PC-3 (cell line): ENCODE results near the gene HSPB1. TPM values are rescaled to one million over a fixed set of nuclear protein-coding genes. Genes with fewer than 3 reads are reported as not detected.
A peak's percentile ranks its signal among the peaks of the same experiment; 100 is the strongest.

ENCODE experiments used
- ATAC-seq: fragments of 200-7000 bp; cut with Tn5 transposase; 2 replicates; pipeline ENCODE4 v1.9.1; 2020; ENCODE audit warnings: mild to moderate bottlenecking, moderate library complexity
- BruUV-seq: library from RNA; stranded (reverse); fragments of 400-500 nt; replicated peaks from 2 replicates; lab custom pipeline; 2021; lab: Mats Ljungman, UMichigan
- CTCF ChIA-PET: fragments of 300-600 bp; sonication (Branson Sonifier 250); formaldehyde crosslinking; loops from one replicate; lab custom pipeline; 2022; ENCODE audit warnings: antibody characterized with exemption; lab: Charles Lee
- POLR2A ChIA-PET: fragments of 300-600 bp; sonication (Branson Sonifier 250); formaldehyde crosslinking; loops from one replicate; lab custom pipeline; 2022; ENCODE audit warnings: antibody characterized with exemption; ENCODE audit not compliant: unreplicated experiment; lab: Charles Lee
- DNase-seq: peaks from one replicate; pipeline ENCODE4 v3.0.0-alpha.2; 2015
- H2AFZ ChIP-seq: fragments of 300-600 bp; sonication (generic); 2 replicates; pipeline ENCODE4 v1.6.0; 2016; ENCODE audit warnings: antibody characterized with exemption, low read length
- H3F3A ChIP-seq: fragments of 300-600 bp; sonication (generic); one replicate; pipeline ENCODE4 v1.6.0; 2017; ENCODE audit warnings: antibody characterized with exemption, low read length, control low read depth, mild to moderate bottlenecking; ENCODE audit not compliant: unreplicated experiment
- H3K27ac ChIP-seq: fragments of 300-600 bp; sonication (generic); 2 replicates; pipeline ENCODE4 v1.5.1; 2016; ENCODE audit warnings: mild to moderate bottlenecking, low read length
- H3K27me3 ChIP-seq: fragments of 300-600 bp; sonication (generic); 2 replicates; pipeline ENCODE4 v1.6.1; 2016; ENCODE audit warnings: low read length, mixed read lengths
- H3K36me3 ChIP-seq: fragments of 300-600 bp; sonication (generic); 2 replicates; pipeline ENCODE4 v1.6.1; 2016; ENCODE audit warnings: low read depth, mixed run types, low read length, mixed read lengths
- H3K4me1 ChIP-seq: fragments of 300-600 bp; sonication (generic); 2 replicates; pipeline ENCODE4 v1.5.1; 2016; ENCODE audit warnings: low read length; ENCODE audit not compliant: insufficient read depth
- H3K4me2 ChIP-seq: fragments of 300-600 bp; sonication (generic); 2 replicates; pipeline ENCODE4 v1.6.0; 2016; ENCODE audit warnings: low read length
- H3K4me3 ChIP-seq: fragments of 300-600 bp; sonication (generic); 2 replicates; pipeline ENCODE4 v1.5.1; 2016; ENCODE audit warnings: mild to moderate bottlenecking, low read length, mixed read lengths
- H3K79me2 ChIP-seq: fragments of 300-600 bp; sonication (generic); 2 replicates; pipeline ENCODE4 v1.6.1; 2017; ENCODE audit warnings: low read length, mixed read lengths
- H3K9ac ChIP-seq: fragments of 300-600 bp; sonication (generic); 2 replicates; pipeline ENCODE4 v1.6.0; 2016; ENCODE audit warnings: mild to moderate bottlenecking, low read length
- H3K9me2 ChIP-seq: fragments of 300-600 bp; sonication (generic); replicated peaks from 2 replicates; pipeline ENCODE4 v1.6.1; 2016; ENCODE audit warnings: mixed run types, low read length, mixed read lengths
- H3K9me3 ChIP-seq: fragments of 300-600 bp; sonication (generic); 2 replicates; pipeline ENCODE4 v1.6.1; 2016; ENCODE audit warnings: low read length, mixed read lengths
- H4K20me1 ChIP-seq: fragments of 300-600 bp; sonication (generic); 2 replicates; pipeline ENCODE4 v1.6.1; 2016; ENCODE audit warnings: low read length, mixed read lengths
- CTCF ChIP-seq: fragments of 300-600 bp; sonication (generic); conservative IDR thresholded peaks from 2 replicates; pipeline ENCODE4 v1.5.1; 2017; ENCODE audit warnings: antibody characterized with exemption, low read depth, mild to moderate bottlenecking, low read length
- EZH2 ChIP-seq: fragments of 300-600 bp; sonication (generic); IDR thresholded peaks from one replicate; pipeline ENCODE4 v1.6.1; 2017; ENCODE audit warnings: antibody characterized with exemption, mild to moderate bottlenecking, low read length; ENCODE audit not compliant: unreplicated experiment
- EZH2phosphoT487 ChIP-seq: fragments of 300-600 bp; sonication (generic); IDR thresholded peaks from 2 replicates; pipeline ENCODE4 v1.6.1; 2018; ENCODE audit warnings: mild to moderate bottlenecking, antibody characterized with exemption, low read length, borderline replicate concordance
- intact Hi-C: fragments of 100-400 bp; cut with micrococcal nuclease; formaldehyde crosslinking; loops from 2 replicates; pipeline ENCODE4 v1.9.0; 2023
- total RNA-seq: library from RNA; depleted of rRNA; stranded (reverse); fragments of >200 nt; gene quantifications from 2 replicates; pipeline ENCODE4 v1.2.3, GENCODE V29; 2014

HSPB1 gene
- total RNA-seq, 1 experiment from 2014 or later = 166 TPM

- Histone ChIP-seq H3K9ac (no peak overlapping the region), H2AFZ (peak overlapping the region; percentile 68; the same call in 1 of the 2 replicates), H3K4me1 (no peaks in the 10 kb centered on the region), H3K4me3 (peak overlapping the region; percentile 15; the same call in 1 of the 2 replicates), H3K9me2 (no peaks in the 10 kb centered on the region), H3K4me2 (peak overlapping the region; percentile 46), H3K27ac (no peak overlapping the region), H3F3A (no peaks in the 10 kb centered on the region), H4K20me1 (no peaks in the 10 kb centered on the region), H3K79me2 (no peaks in the 10 kb centered on the region), H3K27me3 (no peaks in the 10 kb centered on the region), H3K9me3 (no peaks in the 10 kb centered on the region), H3K36me3 (no peaks in the 10 kb centered on the region)
- intact Hi-C loops = no loop called here
- POLR2A ChIA-PET = interaction anchor here (0.6 kb wide), 1 partner anchor 77 kb away, joined by 7 read pairs; no protein-coding TSS in a partner anchor
- BruUV-seq = no TSS peak
- ATAC-seq (no peak), DNase-seq (no peak)
- no peak for TF ChIP-seq EZH2
- no peak for TF ChIP-seq CTCF
- no peak for TF ChIP-seq EZH2phosphoT487
- CTCF ChIA-PET = no interaction called here
Observed at GRCh38 chr7:76259124-76260093, 43.1 kb upstream of the HSPB1 start.

- Histone ChIP-seq H3K4me1 (no peaks in the 10 kb centered on the region), H3K9ac (no peak overlapping the region), H3K79me2 (no peaks in the 10 kb centered on the region), H4K20me1 (no peaks in the 10 kb centered on the region), H3K27me3 (no peaks in the 10 kb centered on the region), H3F3A (no peaks in the 10 kb centered on the region), H3K27ac (no peak overlapping the region), H3K36me3 (no peaks in the 10 kb centered on the region), H3K9me3 (no peaks in the 10 kb centered on the region), H3K4me2 (no peak overlapping the region), H2AFZ (no peak overlapping the region), H3K9me2 (no peaks in the 10 kb centered on the region), H3K4me3 (peak overlapping the region; percentile 15; the same call in 1 of the 2 replicates)
- DNase-seq (peak; percentile 39), ATAC-seq (peak; percentile 32)
- intact Hi-C loops = no loop called here
- CTCF ChIA-PET = no interaction called here
- TF ChIP-seq EZH2 (no peak), EZH2phosphoT487 (no peak), CTCF (no peak)
- POLR2A ChIA-PET = interaction anchor here (0.6 kb wide), 1 partner anchor 77 kb away, joined by 7 read pairs; no protein-coding TSS in a partner anchor
- no TSS peak for BruUV-seq
Observed at GRCh38 chr7:76260171-76260703, 42.2 kb upstream of the HSPB1 start.

- TF ChIP-seq EZH2phosphoT487 = no peak
- no peak for TF ChIP-seq EZH2
- no peak for TF ChIP-seq CTCF
- Histone ChIP-seq H3K27ac (no peak overlapping the region), H3K36me3 (no peaks in the 10 kb centered on the region), H3K9me3 (no peaks in the 10 kb centered on the region), H3K4me2 (no peak overlapping the region), H3K27me3 (no peaks in the 10 kb centered on the region), H2AFZ (no peak overlapping the region), H3F3A (no peaks in the 10 kb centered on the region), H4K20me1 (no peaks in the 10 kb centered on the region), H3K4me3 (no peak overlapping the region), H3K4me1 (no peaks in the 10 kb centered on the region), H3K79me2 (no peaks in the 10 kb centered on the region), H3K9ac (no peak overlapping the region), H3K9me2 (no peaks in the 10 kb centered on the region)
- no TSS peak for BruUV-seq
- intact Hi-C loops = no loop called here
- ChIA-PET POLR2A (no interaction called here), CTCF (no interaction called here)
- DNase-seq (no peak), ATAC-seq (no peak)
Observed at GRCh38 chr7:76261329-76261728, 41.1 kb upstream of the HSPB1 start.
